ENCODE measurements around the gene ETV5.

The ETV5 gene

GRCh38 chr3:186082150-186082549 is 26.7 kb downstream of the ETV5 start:
- H3K9me3 ChIP-seq (ENCODE audit: control insufficient read depth, insufficient read depth, low read depth, low read length), result no peaks in the 10 kb centered on the region
- ChIA-PET POLR2A (no interaction called here), CTCF (interaction anchor here (0.5 to 0.6 kb wide), 2 partner anchors 106 to 1694 kb away, joined by 3 to 4 read pairs; no protein-coding TSS in a partner anchor)
- H3K4me3 ChIP-seq (ENCODE audit: low read depth, low read length), result no peak overlapping the region
- H3K27ac ChIP-seq (ENCODE audit: extremely low read depth, low read depth, low read length), result no peak overlapping the region
- peaks cover 0 to 3% of the 10 kb centered on the region in 2 experiments; a peak in 1 of 3 replicates for H3K36me3 ChIP-seq (ENCODE audit: control insufficient read depth in 2 of 2, insufficient read depth in 1 of 2, low read length in 2 of 2)
- TF ChIP-seq ZBTB20 (tag by site-specific recombination; IDR thresholded peaks at IDR 0.05) (no peak), ZNF600 (tag by site-specific recombination; IDR thresholded peaks at IDR 0.05) (no peak), ZFP69B (tag by site-specific recombination; IDR thresholded peaks at IDR 0.05) (no peak), ZNF561 (tag by site-specific recombination; IDR thresholded peaks at IDR 0.05; ENCODE audit: borderline replicate concordance) (no peak), ZBTB26 (tag by site-specific recombination; optimal IDR thresholded peaks at IDR 0.05) (no peak), ZNF350 (tag by site-specific recombination; IDR thresholded peaks at IDR 0.05) (no peak), ZNF157 (tag by site-specific recombination; IDR thresholded peaks at IDR 0.05) (no peak), REST (tag by site-specific recombination; IDR thresholded peaks at IDR 0.05) (no peak), ZNF138 (tag by site-specific recombination; IDR thresholded peaks at IDR 0.05; ENCODE audit: borderline replicate concordance) (no peak), EGR2 (tag by site-specific recombination; IDR thresholded peaks at IDR 0.05; ENCODE audit: low read depth) (no peak), ZBTB49 (tag by site-specific recombination; IDR thresholded peaks at IDR 0.05; ENCODE audit: low read depth) (no peak), ZNF768 (tag by site-specific recombination; IDR thresholded peaks at IDR 0.05) (no peak)
- no peaks in the 10 kb centered on the region for H3K4me1 ChIP-seq (ENCODE audit: control insufficient read depth, insufficient read depth, low read length)

GRCh38 chr3:186081678-186082077 is 27.2 kb downstream of the ETV5 start:
- POLR2A ChIA-PET, result no interaction called here
- Histone ChIP-seq H3K9me3 (ENCODE audit: control insufficient read depth, insufficient read depth, low read depth, low read length) (no peaks in the 10 kb centered on the region), H3K36me3 (ENCODE audit: control insufficient read depth in 2 of 2, insufficient read depth in 1 of 2, low read length in 2 of 2) (peaks cover 0 to 3% of the 10 kb centered on the region in 2 experiments; a peak in 1 of 3 replicates), H3K4me3 (ENCODE audit: low read depth, low read length) (no peak overlapping the region), H3K27ac (ENCODE audit: extremely low read depth, low read depth, low read length) (no peak overlapping the region), H3K4me1 (ENCODE audit: control insufficient read depth, insufficient read depth, low read length) (no peaks in the 10 kb centered on the region)
- CTCF ChIA-PET, result interaction anchor here (0.5 to 1.2 kb wide), 3 partner anchors 21 to 1695 kb away, joined by 3 to 4 read pairs (median 3); no protein-coding TSS in a partner anchor
- TF ChIP-seq KLF7 (tag by site-specific recombination; IDR thresholded peaks at IDR 0.05; ENCODE audit: borderline replicate concordance) (no peak), ZNF391 (tag by site-specific recombination; IDR thresholded peaks at IDR 0.05; ENCODE audit: borderline replicate concordance, low read depth) (no peak), ZNF133 (tag by site-specific recombination; IDR thresholded peaks at IDR 0.05) (no peak), ZNF560 (tag by site-specific recombination; IDR thresholded peaks at IDR 0.05; ENCODE audit: borderline replicate concordance) (no peak), OVOL3 (tag by site-specific recombination; IDR thresholded peaks at IDR 0.05) (no peak), YY2 (tag by site-specific recombination; IDR thresholded peaks at IDR 0.05) (no peak), ZNF785 (tag by site-specific recombination; IDR thresholded peaks at IDR 0.05) (no peak), ZNF677 (tag by site-specific recombination; IDR thresholded peaks at IDR 0.05) (no peak), SP3 (tag by site-specific recombination; IDR thresholded peaks at IDR 0.05) (no peak), ZFHX2 (tag by site-specific recombination; conservative IDR thresholded peaks at IDR 0.05) (no peak), ZNF521 (tag by site-specific recombination; IDR thresholded peaks at IDR 0.05) (no peak), GLIS1 (tag by site-specific recombination; IDR thresholded peaks at IDR 0.05) (no peak), ZNF426 (tag by site-specific recombination; IDR thresholded peaks at IDR 0.05) (no peak)
